Hepatocyte (in vitro differentiated cells): ENCODE data around the gene MEG3. TPM values are rescaled to one million over a fixed set of nuclear protein-coding genes. Genes with fewer than 3 reads are reported as not detected.

Experiments used
- DNase-seq: peaks from one replicate; pipeline ENCODE4 v3.0.0-alpha.2; 2016; ENCODE audit warnings: low spot score
- H2AFZ ChIP-seq: fragments of 200-600 bp; sonication (generic); 2 replicates; pipeline ENCODE4 v1.6.0; 2016; ENCODE audit warnings: antibody characterized with exemption, mild to moderate bottlenecking
- H3K27ac ChIP-seq: fragments of 200-600 bp; sonication (generic); 2 replicates; pipeline ENCODE4 v1.5.1; 2016; ENCODE audit warnings: mild to moderate bottlenecking
- H3K27me3 ChIP-seq: fragments of 200-600 bp; sonication (generic); 2 replicates; pipeline ENCODE4 v1.6.1; 2016
- H3K36me3 ChIP-seq: fragments of 200-600 bp; sonication (generic); replicated peaks from 2 replicates; pipeline ENCODE4 v1.5.1; 2016; ENCODE audit warnings: low read depth; ENCODE audit not compliant: insufficient read depth
- H3K4me1 ChIP-seq: fragments of 200-600 bp; sonication (generic); 2 replicates; pipeline ENCODE4 v1.5.1; 2016; ENCODE audit warnings: mild to moderate bottlenecking, moderate library complexity; ENCODE audit not compliant: insufficient read depth
- H3K4me2 ChIP-seq: fragments of 200-600 bp; sonication (generic); 2 replicates; pipeline ENCODE4 v1.6.0; 2016
- H3K4me3 ChIP-seq: fragments of 200-600 bp; sonication (generic); 2 replicates; pipeline ENCODE4 v1.5.1; 2016; ENCODE audit warnings: mild to moderate bottlenecking
- H3K79me2 ChIP-seq: fragments of 200-600 bp; sonication (generic); 2 replicates; pipeline ENCODE4 v1.6.0; 2017; ENCODE audit warnings: mild to moderate bottlenecking
- H3K9me2 ChIP-seq: fragments of 200-600 bp; sonication (generic); replicated peaks from 2 replicates; pipeline ENCODE4 v1.6.0; 2017; ENCODE audit warnings: mild to moderate bottlenecking; ENCODE audit not compliant: insufficient read depth
- H3K9me3 ChIP-seq: fragments of 200-600 bp; sonication (generic); 2 replicates; pipeline ENCODE4 v1.5.1; 2016; ENCODE audit warnings: low read depth, mild to moderate bottlenecking
- H4K20me1 ChIP-seq: fragments of 200-600 bp; sonication (generic); 2 replicates; pipeline ENCODE4 v1.6.0; 2016; ENCODE audit warnings: mild to moderate bottlenecking; ENCODE audit not compliant: insufficient read depth, poor library complexity, severe bottlenecking
- EZH2 ChIP-seq: fragments of 200-600 bp; sonication (generic); IDR thresholded peaks from 2 replicates; pipeline ENCODE4 v1.6.1; 2016; ENCODE audit warnings: antibody characterized with exemption, mild to moderate bottlenecking, borderline replicate concordance
- EZH2phosphoT487 ChIP-seq: fragments of 200-600 bp; sonication (generic); IDR thresholded peaks from one replicate; pipeline ENCODE4 v1.6.1; 2018; ENCODE audit warnings: antibody characterized with exemption, mild to moderate bottlenecking, low read depth, moderate library complexity; ENCODE audit not compliant: unreplicated experiment, severe bottlenecking
- WGBS: methylation state at CpG from one replicate; pipeline ENCODE4 v1.1.6; 2016; ENCODE audit warnings: low lambda C conversion rate; ENCODE audit errors: missing lambda C conversion rate; 5-methylcytosine and 5-hydroxymethylcytosine counted together
- polyA plus RNA-seq: library from polyadenylated mRNA; unstranded; fragments of >200 nt; fragmentation: Nextera tagmentation; extraction: Ambion mirVana; gene quantifications from 2 replicates; pipeline ENCODE4 v1.2.1, GENCODE V29; 2016
- total RNA-seq: library from RNA; depleted of rRNA; stranded (reverse); fragments of >200 nt; gene quantifications from 2 replicates; pipeline ENCODE4 v1.2.3, GENCODE V29; 2014
- TF ChIP-seq, protein P1 (sequence below): fragments of 200-600 bp; sonication (generic); IDR thresholded peaks from 2 replicates; pipeline ENCODE4 v1.5.1; 2016; ENCODE audit warnings: antibody characterized with exemption, mild to moderate bottlenecking; ENCODE audit not compliant: poor library complexity

The MEG3 gene
- total and polyA plus RNA-seq, 2 experiments from 2014 or later: not detected

DNA sequence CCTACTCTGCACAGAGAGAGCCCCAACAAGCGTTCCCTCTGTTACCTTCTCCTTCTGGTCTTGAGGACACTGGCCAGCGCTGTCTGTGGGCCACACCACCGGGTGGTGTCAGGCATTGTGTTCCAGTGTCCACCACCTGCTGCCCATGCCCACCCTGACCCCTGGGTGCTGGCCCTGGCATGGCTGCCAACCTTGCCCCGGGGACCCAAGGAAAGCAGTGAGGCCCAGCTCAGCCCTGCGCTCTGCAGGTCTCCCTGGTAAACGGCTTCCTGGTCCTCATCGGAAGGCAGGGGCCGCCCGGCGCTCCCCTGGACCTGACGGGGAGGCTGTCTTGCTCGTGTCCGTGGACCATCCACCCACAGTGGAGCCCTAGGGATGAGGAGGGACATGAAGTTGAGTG, 21.8 kb upstream of the MEG3 start:
- H3K4me3 ChIP-seq: no peak overlapping the region
- no peaks in the 10 kb centered on the region for H4K20me1 ChIP-seq
- H3K4me2 ChIP-seq: no peak overlapping the region
- H3K36me3 ChIP-seq: no peaks in the 10 kb centered on the region
- H3K9me2 ChIP-seq: no peaks in the 10 kb centered on the region
- no peaks in the 10 kb centered on the region for H3K4me1 ChIP-seq
- 93% methylated on average over 13 of the region's 13 CpGs for WGBS
- TF ChIP-seq EZH2 (no peak), EZH2phosphoT487 (no peak)
- TF ChIP-seq, protein P1, sequence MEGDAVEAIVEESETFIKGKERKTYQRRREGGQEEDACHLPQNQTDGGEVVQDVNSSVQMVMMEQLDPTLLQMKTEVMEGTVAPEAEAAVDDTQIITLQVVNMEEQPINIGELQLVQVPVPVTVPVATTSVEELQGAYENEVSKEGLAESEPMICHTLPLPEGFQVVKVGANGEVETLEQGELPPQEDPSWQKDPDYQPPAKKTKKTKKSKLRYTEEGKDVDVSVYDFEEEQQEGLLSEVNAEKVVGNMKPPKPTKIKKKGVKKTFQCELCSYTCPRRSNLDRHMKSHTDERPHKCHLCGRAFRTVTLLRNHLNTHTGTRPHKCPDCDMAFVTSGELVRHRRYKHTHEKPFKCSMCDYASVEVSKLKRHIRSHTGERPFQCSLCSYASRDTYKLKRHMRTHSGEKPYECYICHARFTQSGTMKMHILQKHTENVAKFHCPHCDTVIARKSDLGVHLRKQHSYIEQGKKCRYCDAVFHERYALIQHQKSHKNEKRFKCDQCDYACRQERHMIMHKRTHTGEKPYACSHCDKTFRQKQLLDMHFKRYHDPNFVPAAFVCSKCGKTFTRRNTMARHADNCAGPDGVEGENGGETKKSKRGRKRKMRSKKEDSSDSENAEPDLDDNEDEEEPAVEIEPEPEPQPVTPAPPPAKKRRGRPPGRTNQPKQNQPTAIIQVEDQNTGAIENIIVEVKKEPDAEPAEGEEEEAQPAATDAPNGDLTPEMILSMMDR: no peak
- H3K27me3 ChIP-seq: no peaks in the 10 kb centered on the region
- H3K27ac ChIP-seq: no peak overlapping the region
- H3K79me2 ChIP-seq: no peaks in the 10 kb centered on the region
- no peaks in the 10 kb centered on the region for H3K9me3 ChIP-seq
- no peak for DNase-seq
- H2AFZ ChIP-seq: no peak overlapping the region

DNA sequence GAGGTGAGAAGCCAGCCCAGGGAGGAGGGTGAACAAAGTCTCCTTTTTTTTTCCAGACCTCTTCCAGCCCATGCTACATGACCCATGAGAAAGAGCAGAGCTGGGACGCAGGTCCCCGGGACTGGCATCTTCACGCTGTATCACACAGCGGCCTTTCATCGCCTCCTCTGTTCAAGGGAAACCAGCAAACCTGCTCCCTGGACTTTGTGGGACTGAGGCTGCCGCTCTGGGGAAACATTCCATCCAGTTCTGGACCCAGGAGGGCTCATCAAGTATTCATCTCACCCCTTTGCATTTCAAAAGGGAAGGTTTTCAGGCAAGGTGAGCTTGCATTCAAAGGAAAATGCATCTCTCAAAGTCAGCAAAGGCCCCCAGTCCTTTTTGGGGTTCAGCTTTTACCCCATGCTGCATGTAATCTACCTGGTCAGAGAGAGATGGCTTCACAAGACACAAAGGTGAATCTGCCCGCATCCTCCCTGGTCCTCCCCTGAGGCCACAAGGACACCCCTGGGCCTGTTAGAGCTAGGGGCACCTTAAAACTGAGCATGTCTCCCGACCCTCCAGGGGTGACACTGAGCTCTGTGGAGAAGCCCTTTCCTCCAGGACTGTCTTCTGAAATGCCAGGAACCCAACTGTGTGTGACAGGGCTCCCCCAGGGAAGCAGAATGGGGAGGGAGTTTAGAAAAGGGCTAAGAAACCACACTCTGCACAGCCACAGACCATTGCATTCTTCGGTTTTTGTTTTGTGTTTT, 21.2 kb upstream of the MEG3 start:
- no peaks in the 10 kb centered on the region for H3K9me2 ChIP-seq
- H3K4me1 ChIP-seq: no peaks in the 10 kb centered on the region
- no peaks in the 10 kb centered on the region for H3K79me2 ChIP-seq
- no peak overlapping the region for H3K4me2 ChIP-seq
- H3K4me3 ChIP-seq: no peak overlapping the region
- H3K27ac ChIP-seq: no peak overlapping the region
- H2AFZ ChIP-seq: no peak overlapping the region
- no peak for DNase-seq
- 72% methylated on average over 9 of the region's 9 CpGs for WGBS
- no peaks in the 10 kb centered on the region for H3K27me3 ChIP-seq
- no peaks in the 10 kb centered on the region for H4K20me1 ChIP-seq
- no peaks in the 10 kb centered on the region for H3K9me3 ChIP-seq
- no peaks in the 10 kb centered on the region for H3K36me3 ChIP-seq
- TF ChIP-seq, protein P1: no peak
- no peak for TF ChIP-seq EZH2
- no peak for TF ChIP-seq EZH2phosphoT487

DNA sequence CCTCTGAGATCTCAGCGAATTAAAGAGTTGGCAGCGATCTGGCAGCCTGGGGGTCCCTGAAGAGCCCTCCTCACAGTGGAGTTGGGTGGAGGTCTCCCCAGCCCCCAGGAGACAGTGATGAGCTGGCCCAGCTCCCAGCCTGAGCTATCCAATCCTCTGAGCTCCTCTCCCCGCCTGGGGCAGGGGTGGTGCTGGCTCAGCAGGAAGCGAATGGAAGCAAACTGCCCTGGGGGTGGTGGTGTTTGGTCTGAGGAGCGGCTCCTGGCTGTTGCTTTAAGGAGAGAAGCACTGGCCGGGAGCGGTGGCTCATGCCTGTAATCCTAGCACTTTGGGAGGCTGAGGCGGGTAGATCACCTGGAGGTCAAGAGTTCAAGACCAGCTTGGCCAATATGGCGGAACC, 19.5 kb upstream of the MEG3 start:
- H2AFZ ChIP-seq: no peak overlapping the region
- H3K4me2 ChIP-seq: no peak overlapping the region
- no peak for DNase-seq
- no peaks in the 10 kb centered on the region for H3K4me1 ChIP-seq
- no peaks in the 10 kb centered on the region for H3K27me3 ChIP-seq
- H3K79me2 ChIP-seq: no peaks in the 10 kb centered on the region
- H3K27ac ChIP-seq: no peak overlapping the region
- H3K9me2 ChIP-seq: no peaks in the 10 kb centered on the region
- H3K9me3 ChIP-seq: no peaks in the 10 kb centered on the region
- 91% methylated on average over 9 of the region's 9 CpGs for WGBS
- TF ChIP-seq EZH2: no peak
- TF ChIP-seq, protein P1: no peak
- TF ChIP-seq EZH2phosphoT487: no peak
- no peaks in the 10 kb centered on the region for H3K36me3 ChIP-seq
- H3K4me3 ChIP-seq: no peak overlapping the region
- no peaks in the 10 kb centered on the region for H4K20me1 ChIP-seq
